Eye (tissue), 1 donor: ENCODE data around the gene SWAP70.

Experiments
- DNase-seq: peaks from one replicate; pipeline ENCODE4 v3.0.0-alpha.2; 2015

The SWAP70 gene

DNA sequence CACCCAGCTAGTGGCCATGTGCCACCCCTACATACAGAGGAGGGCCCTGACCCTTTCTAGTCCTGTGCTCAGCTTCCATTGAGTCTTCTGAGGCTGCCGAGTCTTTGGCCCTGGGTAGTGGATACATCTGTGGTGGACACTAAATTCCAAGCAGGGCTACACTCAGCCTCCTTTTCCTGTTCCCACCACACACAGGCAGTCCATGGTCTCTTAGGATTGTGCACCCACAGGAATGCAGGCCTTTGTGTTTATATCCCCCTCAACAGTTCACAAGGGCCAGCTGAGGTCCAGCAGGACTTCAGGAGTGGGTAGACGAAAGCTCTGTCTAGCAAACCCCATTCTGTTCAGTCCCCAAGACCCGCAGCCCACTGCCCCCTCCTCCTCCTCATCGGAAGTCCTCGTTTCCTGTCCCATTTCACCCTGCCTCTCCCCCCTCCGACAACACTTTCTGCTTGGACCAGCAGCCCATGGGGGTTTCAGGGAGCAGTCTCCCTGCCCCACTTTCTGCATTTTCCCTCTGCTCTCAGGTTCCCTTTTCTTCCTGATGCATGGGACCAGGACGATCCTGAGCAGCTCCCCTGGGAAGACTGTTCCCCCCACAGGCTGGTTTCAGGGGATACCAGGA lies 91.8 kb downstream of the SWAP70 start:
- DNase-seq: no peak

DNA sequence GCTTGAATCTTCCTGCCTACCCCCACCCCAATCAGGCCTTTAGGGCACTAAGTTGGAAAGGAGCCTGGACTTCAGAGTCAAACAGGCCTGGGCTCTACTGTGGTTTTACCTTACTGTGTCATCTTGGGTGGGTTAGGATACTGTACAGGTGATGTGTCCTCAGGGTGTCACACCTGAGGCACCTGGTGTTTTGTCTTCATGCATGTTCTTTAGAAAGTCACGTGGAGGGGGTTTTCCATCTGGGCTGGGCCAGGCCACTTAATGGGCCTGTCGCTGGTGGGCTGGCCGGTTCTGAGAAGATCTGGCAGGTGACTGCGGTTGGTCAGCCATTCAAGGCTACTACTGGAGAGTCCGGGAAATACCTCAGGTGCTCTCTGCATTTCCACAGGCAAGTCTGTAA lies 92.6 kb downstream of the SWAP70 start:
- no peak for DNase-seq

DNA sequence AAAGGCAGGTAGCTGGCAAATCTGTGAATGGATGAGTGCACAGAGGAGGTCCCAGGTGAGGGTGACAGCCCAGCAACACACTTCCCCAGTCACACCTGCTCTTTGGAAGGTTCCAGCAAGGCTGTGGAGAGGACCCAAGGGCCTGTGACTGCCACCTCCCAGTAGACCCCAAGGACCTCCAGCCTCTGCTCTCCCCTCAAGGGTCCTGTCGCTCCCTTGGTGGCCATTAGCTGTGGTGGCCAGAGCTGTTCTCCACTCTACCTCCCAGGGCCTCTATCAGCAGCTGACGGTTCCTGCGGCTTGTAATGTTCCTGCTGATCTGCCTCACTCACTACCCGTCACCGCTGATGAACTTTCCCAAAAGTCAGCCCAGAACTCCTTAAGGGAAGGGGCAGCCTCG lies 93.0 kb downstream of the SWAP70 start:
- DNase-seq: no peak

DNA sequence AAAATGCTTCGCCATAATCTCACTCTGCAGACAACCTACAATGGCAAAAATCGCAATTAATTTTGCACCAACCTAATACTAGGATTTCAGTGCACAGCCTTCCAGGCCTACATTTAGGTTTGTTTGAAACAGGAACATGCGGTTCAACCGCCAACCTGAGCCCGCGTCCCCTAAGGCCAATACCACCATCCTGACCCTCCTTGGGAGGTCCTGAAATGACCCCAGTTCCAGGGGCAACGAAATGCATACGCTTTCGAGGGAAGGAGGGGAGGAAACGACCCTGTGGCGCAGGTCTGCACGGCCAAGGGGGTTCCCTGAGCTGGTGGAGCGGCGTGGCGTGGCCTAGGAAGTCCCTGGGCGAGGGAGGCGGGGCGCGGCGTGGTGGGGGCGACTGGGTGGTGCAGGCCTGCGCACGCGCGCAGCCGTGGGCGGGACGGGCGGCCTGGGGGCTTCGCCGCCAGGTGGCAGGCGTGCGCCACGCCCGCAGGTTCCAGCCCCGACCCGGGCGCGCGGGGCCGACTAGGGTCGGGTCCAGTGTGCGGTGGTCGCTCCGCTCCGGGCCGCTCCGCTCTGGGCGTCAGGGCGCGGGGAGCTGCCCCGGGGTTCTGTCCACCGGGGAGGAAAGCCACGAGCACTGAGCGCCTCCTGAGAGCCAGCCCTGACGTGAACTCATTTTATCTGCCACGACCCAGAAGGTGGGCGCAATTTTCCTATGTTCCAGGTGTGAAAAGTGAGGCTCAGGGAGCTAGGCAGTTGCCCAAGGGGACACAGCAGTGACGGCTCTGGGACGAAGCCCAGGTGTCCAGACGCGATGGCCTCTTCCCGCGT lies 94.1 kb downstream of the SWAP70 start:
- DNase-seq: peak; percentile 91

DNA sequence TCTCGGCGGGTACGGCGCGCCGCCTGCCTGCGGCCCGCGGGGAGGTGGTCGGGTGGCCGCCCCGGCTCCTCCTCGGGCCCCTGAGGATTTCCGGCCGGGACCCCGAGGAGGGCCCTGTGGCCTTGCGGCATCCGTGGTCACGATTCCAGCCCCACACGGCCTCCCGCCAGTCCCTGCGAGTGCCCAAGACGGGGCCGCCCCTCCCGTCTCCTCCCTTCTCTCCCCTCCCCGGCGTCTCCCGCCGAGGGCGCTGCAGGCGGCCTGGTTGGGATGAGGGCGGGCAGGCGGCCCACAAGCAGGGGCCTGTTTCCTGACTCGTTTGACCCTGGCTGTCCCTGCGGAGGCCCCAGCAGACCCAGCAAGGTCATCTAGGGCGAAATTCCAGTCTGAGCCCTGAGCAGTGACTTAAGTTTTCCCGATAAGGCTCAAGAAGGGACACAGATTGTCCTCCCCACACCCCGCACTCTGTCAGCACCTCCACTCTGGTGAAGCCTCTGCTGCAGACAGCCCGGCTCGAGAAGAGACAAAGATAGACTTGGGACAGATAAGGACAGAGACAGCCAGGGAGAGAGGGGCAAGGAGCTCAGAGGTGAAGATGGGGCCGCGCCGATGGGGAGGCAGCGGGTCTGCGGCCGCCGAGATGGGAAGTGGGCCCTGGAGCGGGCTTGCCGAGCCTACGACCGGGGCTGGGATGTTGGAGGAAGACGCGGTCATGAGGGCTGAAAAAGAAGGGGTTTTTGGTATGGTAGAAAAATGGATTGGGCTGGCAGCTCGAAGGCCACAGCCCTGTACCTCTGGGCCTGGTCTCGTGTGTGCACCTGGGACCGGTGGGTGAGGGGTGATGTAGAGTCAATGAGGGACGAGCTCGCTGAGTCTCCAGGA lies 95.0 kb downstream of the SWAP70 start:
- DNase-seq: peak; percentile 84

DNA sequence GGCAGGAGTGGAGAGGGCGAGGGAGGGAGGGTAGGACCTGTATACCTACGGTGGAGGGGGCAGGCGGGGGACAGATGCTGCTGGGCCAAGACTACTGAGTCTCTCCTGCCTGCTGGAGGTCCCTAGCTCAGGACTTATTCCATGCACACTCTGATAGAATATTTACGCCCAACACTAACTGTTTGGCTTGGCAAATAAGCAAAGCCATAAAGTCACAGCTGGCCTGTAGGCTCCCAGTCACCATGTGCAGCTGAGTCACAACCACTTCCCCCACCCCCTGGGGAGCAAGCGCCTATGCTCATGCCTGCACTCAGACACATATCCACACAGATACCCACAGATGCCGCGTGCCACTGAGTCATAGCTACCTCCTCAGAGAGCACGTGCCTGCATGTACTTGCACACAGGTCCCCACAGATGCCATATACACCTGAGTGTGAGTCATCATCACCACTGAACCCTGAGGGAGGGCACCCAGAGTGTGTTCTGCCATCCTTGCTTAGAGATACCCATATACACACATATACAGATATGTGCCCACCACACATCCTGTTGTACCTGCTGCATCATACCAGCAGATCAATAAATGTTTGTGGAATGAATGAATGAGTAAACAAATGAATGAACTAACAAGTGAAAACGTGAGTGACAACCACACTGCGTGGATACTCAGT lies 95.8 kb downstream of the SWAP70 start:
- peak; percentile 68 for DNase-seq

DNA sequence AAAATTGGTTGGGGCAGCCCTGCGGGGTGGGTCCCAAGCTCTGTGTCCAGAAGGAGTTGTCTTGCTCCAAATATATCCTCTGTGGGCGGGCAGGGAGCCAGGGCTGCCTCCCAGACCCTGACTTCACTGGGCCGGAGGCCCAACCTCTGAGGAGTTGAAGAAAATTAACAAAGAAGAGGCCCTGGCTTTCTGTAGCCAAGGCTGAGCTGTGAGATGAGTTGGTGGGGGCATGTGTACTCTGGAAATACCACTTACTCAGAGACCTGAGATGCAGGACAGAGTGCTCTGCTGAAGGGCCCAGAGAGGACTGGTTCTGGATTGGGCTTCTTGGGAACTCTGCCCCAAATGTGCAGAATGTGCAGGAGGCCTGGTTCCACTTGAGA lies 96.3 kb downstream of the SWAP70 start:
- DNase-seq: peak; percentile 29

DNA sequence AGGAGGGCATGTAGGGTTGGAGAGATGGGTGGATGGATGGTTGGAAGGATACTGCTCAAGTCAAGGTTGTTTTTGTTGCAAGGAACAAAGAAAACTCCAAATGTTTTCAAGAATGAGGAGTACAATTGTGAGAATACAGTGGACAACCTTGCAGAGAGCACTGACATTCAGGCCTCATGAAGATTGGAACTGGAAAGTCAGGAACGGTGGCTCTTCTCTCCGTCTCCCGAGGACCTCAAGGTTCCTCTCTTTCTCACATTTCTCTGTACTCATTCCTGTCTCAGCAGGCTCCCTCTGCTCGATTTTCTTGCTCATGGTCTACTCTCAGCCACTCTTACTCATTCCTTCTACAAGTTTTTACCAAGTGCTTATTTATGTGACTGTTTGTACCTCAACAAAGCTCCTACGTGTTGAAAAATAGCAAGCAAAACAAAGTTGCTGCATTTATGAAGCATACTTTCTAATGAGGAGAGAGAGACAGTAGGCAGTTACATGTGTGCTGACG lies 97.6 kb downstream of the SWAP70 start:
- no peak for DNase-seq

DNA sequence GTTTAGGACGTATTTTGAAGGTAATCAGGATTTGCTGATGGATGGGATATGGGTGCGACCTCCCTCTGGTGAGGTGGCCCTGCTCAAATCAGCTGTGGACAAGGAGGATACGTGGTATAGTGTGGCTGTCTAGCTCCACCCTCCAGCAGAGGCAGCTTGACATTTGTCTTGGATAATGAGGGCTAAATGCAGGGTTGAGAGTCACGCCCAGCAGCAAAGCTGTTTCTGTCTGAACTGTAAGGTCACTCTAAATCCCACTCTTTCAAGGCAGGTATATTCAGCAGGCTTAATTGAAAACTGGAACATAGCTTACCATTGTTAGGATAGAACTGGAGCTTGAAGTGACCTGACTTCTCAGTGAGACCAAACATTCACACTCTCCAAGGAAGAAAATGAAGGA lies 98.7 kb downstream of the SWAP70 start:
- DNase-seq: no peak

DNA sequence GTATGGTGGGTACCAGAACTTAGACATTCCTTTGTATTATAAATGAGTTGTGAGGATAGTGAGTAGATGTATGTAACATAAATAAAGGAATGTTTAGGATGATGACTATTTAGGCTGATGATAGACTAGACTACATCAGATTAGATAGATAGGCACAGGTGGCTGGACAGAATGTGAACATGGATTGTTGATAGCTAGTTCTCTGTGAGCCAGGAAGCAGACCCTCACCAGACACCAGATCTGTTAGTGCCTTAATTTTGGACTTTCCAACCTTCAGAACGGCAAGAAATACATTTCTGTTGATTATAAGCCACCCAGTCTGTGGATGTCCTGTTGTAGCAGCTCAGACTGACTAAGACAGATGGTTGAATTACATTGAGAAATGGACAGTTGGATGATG lies 99.4 kb downstream of the SWAP70 start:
- DNase-seq: no peak

DNA sequence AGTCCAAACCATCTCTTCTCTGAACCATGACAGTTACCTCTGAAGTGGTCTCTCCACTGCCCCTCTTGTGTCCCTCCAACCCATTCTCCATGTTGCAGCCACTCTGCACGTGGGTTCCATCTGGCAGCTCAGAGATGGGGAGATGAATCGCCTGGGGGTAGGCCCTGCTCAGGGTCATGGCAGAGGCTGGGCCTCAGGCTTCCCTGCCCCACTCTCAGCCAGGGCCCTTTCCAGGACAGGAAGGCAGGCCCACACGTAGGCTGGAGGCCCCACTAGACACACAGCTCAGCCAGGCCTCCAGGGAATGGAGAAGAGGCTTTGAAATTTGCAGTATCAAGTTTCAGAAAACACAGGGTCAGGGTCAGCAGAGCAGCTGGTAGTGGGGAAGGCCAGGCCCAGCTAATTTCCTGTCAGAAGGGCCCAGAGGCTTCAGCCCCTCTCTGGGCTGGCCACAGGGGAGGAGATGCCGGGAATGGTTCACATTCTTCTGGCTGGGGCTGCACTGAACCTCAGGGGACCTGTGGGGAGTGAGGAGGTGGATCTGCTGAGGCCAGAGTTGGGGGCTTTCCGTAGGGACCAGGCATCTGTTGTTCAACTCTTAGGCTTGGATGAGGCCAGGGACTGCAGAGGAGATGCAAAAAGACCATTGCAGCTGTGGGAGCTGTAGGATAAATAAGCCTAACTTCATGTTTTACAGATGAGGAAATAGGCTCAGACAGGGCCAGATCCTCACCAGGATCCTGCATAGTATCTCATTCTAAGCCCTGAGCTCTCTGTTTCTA lies 101.6 kb downstream of the SWAP70 start:
- peak; percentile 79 for DNase-seq

DNA sequence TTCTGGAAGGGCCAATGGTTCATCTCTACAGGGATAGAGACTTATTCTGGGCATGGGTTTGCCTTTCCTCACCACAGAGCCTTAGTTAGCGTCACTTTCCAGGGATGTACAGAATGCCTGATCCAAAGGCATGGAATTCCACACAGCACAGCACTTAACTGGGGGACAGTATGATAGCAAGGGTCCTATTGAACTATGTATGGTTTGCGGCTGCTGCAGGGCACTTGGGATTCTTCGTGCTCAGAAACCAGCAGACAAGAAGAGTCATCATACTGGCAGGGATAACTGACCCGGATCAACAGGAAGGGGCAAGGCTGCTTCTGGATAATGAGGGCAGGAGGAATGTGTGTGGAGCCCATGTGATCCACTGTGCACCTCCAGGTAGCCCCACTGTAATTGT lies 105.7 kb downstream of the SWAP70 start:
- no peak for DNase-seq

DNA sequence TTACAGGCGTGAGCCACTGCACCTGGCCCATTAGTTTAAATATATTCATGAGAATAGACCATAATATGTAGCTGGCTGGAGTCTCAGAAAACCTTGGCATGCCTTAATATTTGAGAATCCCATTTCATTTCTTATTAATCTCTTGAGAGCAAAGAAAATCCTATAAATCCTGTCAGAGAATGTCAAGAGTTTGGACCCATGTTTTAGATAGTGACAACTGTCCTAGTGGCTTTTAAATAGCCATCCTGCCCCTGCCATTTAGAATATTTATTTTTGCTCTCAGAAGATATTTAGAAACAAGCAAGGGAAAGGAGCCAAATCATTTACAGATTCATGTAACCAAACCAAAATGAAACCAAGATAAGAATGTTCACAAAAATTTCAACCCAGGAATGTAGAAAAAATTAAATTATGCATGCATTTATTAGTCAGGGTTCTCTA lies 107.2 kb downstream of the SWAP70 start:
- DNase-seq: no peak

DNA sequence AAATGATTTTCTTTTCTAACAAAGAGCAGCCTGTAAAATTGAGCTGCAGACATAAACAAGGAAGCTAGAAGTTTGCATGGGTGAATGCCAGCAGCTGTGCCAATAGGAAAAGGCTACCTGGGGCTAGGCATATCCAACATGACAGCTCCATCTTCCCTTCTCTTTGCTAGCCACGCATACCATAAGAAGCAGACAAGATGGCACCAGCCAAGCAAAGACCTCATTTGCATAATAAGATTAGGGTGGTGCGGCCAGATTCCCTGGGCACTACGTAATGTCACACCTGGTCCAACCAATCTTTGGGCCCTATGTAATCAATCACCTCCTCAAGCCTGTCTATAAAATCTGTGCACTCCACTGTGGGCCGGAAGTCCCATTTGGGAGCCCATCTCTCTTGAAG lies 108.3 kb downstream of the SWAP70 start:
- no peak for DNase-seq

DNA sequence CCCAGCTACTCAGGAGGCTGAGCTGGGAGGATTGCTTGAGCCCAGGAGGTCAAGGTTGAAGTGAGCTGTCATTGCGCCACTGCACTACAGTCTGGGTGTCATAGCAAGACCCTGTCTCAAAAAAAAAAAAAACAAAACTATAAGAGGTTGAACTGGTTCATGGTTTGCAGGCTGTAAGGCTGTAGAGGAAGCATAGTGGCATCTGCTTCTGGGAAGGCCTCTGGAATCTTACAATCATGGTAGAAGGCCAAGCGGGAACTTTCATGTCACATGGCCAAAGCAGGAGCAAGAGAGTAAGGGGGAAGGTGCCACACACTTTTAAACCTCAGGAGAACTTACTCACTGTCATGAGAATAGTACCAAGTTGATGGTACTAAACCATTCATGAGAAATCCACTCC lies 109.6 kb downstream of the SWAP70 start:
- DNase-seq: no peak

DNA sequence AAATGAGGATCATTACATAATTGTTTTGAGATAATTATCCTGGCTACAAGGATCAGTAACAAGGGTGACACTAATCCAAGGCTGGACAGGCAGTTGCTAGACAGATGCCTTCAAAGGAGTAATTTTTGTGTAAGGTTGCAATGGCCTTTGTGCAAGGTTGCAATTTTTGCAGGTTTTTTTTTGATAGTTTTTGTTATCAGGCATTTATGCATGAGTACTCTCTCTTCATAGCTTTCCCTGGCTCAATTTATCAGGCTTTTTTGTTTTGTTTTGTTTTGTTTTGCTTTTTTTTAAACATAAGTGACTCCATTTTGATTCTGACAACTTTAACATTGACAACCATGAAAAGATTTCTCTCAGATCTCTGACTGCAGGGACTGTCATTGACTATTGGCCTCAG lies 110.2 kb downstream of the SWAP70 start:
- DNase-seq: no peak

DNA sequence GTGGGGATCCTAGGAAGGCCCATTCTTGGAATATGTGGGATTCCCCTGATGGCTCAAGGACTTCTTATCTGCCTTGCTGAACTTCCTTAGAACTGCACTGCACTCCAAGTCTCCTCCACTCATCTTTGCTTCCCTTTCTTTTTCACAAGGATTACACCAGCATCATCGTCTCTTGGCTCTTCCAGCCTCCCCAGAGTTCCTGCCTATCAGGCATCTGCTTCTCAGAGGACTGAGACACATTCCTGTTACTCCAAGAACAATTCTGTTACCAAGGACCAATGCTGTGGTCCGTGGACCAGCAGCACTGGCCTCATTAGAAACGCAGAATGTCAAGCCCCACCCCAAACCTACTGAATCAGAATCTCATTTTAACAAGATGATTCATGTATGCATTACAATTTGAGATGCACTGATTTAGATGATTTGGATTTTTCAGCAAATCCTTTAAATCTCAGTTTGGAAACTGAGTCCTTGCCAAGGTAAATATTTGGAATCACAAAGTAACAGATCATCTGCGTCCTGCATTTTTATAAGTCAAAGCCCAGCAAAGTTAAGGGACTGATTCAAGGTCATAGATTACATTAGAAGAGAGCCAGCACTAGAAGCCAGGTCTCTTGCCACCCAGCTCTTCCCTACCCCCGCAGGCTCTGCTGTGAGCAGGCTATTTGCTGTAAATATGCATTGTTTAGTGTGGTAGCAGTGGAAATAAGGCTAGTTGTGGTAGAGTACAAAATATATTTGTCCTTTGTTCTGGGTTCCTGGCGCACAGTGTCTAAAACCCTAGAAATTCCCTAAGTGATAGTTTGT lies 110.9 kb downstream of the SWAP70 start:
- peak; percentile 20 for DNase-seq

DNA sequence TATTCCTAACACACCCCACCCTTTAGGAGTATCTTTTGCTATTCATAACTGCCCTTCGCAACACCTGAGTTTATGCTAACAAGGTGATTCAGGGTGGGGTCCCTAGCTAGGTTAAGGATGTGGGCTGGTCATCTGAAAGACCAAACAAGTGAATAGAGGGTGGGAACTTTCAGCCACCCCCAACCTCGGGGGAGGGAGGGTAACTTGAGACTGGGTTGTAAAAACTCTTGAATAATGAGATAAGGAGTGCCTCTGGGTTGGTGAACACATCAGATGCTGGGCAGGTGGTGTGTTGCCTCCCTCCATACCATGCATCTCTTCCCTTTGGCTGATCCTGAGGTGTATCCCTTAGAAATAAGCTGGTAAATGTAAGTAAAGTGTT lies 111.5 kb downstream of the SWAP70 start:
- no peak for DNase-seq

DNA sequence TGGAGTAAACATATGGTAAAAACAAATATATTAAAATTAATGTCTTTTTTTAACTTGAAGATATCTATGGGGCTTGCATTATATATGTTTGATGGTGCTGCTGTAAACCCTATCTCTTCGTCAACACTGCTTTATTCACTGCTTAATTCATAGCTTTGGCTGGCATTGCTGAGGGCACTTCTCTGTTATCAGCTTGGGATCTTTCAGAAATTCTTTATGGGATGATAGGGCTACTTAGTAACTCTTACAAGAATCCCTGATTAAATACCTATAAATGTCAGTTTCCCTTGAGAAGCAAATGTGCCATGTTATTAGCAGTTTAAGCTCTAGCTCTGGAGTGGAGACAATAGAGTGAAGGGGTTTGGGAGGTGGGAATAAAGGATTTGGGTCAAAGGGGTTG lies 112.3 kb downstream of the SWAP70 start:
- no peak for DNase-seq

DNA sequence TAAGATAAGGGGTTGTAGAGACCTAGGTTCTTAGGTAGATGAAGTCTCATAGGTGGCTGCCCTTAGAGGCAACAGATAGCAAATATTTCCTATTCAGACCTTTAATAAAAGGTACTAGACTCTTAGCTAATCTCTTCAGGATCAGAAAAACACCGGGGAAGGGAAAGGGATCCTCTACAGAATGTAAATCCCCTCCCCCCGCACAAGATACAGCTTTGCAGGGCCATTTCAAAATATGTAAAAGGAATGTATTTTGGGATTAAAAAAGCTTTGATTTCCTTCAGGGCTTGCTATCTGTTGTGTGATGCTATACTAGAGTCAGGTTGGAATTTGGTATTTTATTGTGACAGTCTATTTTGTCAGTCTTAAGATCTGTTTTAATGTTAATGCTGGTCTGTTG lies 113.2 kb downstream of the SWAP70 start:
- no peak for DNase-seq

DNA sequence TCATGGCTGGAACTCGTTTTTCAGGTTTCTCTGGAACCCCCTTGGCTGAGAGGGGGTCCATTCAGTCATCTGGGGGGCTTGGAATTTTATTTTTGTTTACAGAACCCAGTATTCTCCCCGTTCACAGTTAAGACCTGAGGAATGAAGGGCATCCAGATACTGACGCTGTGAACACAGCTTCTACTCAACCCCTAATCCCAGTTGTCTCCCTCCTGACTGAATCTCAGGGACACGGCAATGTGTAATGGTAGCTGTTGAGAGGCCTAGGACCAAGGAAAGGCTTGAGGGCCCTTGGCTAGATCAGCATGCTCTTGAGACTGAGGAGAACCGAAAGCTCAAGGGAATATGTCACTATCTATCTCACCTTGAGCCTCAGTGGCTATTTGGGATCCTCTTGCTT lies 113.6 kb downstream of the SWAP70 start:
- no peak for DNase-seq
